ENCODE data around the gene EML3. TPM values are rescaled to one million over a fixed set of nuclear protein-coding genes. Genes with fewer than 3 reads are reported as not detected.

The EML3 gene
- total and polyA plus RNA-seq, 2 of the 13 experiments (the other 11 are each of a cell fraction or from before 2014, with no cell fraction given), result 10.6 to 12.3 TPM

DNA sequence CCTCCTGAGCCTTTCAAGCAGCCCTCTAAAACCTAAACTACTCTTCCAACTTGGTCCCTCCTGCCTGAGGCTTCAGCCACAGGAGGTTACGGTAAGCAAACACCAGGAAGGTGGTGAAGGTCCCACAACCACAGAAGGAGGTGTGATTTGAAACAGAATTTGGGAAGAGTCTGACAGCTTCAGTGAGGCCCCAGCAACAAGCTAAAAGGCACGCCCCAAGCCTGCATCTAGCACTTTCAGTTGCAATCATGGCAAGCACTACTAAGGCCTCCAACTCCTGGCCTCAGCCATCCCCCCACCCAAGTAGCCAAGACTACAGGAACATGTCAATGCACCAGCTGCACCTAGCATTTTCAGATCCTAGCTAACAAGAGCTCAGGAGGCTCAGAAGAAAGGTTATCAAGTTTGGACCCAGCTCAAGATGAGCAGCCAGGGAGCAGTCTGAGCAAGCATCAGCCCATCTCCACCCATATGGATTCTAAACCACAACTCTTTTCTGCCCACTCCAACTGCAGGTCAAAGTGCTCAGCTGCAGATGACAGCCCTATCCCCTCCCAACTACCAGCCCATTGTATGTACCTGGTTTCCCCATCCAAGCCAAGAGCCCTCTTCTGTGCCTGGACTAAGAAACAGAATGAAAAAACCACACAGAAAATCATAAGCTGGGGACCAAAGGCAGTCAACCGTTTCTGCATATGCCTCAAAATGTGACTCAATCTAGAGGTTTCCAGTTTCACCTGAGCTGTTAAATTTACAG, 55.5 kb downstream of the EML3 start (continued):
- TF ChIP-seq ARID2 (CRISPR knock-in tag; IDR thresholded peaks at IDR 0.05; ENCODE audit: borderline replicate concordance), result 0 out of 2 replicates have a peak, but pooled peaks have one; percentile 44
- TF ChIP-seq, protein P1, sequence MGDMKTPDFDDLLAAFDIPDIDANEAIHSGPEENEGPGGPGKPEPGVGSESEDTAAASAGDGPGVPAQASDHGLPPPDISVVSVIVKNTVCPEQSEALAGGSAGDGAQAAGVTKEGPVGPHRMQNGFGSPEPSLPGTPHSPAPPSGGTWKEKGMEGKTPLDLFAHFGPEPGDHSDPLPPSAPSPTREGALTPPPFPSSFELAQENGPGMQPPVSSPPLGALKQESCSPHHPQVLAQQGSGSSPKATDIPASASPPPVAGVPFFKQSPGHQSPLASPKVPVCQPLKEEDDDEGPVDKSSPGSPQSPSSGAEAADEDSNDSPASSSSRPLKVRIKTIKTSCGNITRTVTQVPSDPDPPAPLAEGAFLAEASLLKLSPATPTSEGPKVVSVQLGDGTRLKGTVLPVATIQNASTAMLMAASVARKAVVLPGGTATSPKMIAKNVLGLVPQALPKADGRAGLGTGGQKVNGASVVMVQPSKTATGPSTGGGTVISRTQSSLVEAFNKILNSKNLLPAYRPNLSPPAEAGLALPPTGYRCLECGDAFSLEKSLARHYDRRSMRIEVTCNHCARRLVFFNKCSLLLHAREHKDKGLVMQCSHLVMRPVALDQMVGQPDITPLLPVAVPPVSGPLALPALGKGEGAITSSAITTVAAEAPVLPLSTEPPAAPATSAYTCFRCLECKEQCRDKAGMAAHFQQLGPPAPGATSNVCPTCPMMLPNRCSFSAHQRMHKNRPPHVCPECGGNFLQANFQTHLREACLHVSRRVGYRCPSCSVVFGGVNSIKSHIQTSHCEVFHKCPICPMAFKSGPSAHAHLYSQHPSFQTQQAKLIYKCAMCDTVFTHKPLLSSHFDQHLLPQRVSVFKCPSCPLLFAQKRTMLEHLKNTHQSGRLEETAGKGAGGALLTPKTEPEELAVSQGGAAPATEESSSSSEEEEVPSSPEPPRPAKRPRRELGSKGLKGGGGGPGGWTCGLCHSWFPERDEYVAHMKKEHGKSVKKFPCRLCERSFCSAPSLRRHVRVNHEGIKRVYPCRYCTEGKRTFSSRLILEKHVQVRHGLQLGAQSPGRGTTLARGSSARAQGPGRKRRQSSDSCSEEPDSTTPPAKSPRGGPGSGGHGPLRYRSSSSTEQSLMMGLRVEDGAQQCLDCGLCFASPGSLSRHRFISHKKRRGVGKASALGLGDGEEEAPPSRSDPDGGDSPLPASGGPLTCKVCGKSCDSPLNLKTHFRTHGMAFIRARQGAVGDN (CRISPR knock-in tag; IDR thresholded peaks at IDR 0.05), result peak; percentile 5; the same call in 1 of the 2 replicates
- TF ChIP-seq, protein P2, sequence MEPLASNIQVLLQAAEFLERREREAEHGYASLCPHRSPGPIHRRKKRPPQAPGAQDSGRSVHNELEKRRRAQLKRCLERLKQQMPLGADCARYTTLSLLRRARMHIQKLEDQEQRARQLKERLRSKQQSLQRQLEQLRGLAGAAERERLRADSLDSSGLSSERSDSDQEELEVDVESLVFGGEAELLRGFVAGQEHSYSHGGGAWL (CRISPR knock-in tag; IDR thresholded peaks at IDR 0.05), result no peak
- no peak for TF ChIP-seq CREM (IDR thresholded peaks at IDR 0.05)
- no peak for TF ChIP-seq CREM (CRISPR knock-in tag; IDR thresholded peaks at IDR 0.05)
- TF ChIP-seq ARNTL (CRISPR knock-in tag; IDR thresholded peaks at IDR 0.05), result no peak
- no peak for TF ChIP-seq ZNF546 (CRISPR knock-in tag; conservative IDR thresholded peaks at IDR 0.05)
- no peak for TF ChIP-seq PHF5A (CRISPR knock-in tag; IDR thresholded peaks at IDR 0.05; ENCODE audit: low read depth, unreplicated experiment)
- no peak for TF ChIP-seq ZNF563 (CRISPR knock-in tag; IDR thresholded peaks at IDR 0.05)
- TF ChIP-seq RBAK (CRISPR knock-in tag; IDR thresholded peaks at IDR 0.05), result no peak
- TF ChIP-seq HNF4A (CRISPR knock-in tag; IDR thresholded peaks at IDR 0.05), result 0 out of 2 replicates have a peak, but pooled peaks have one; percentile 19
- TF ChIP-seq CBX5 (CRISPR knock-in tag; IDR thresholded peaks at IDR 0.05; ENCODE audit: borderline replicate concordance), result no peak
- no peak for TF ChIP-seq ZSCAN22 (CRISPR knock-in tag; IDR thresholded peaks at IDR 0.05)
- no peak for TF ChIP-seq MTF1 (CRISPR knock-in tag; IDR thresholded peaks at IDR 0.05)
- no peak for TF ChIP-seq ZNF318 (CRISPR knock-in tag; IDR thresholded peaks at IDR 0.05)

Data from HepG2 (cell line).